ENCODE results near the gene GMDS. TPM values are rescaled to one million over a fixed set of nuclear protein-coding genes. Genes with fewer than 3 reads are reported as not detected.

The GMDS gene
- total RNA-seq, 2 experiments from 2014 or later = 36.6 to 42.8 TPM

DNA sequence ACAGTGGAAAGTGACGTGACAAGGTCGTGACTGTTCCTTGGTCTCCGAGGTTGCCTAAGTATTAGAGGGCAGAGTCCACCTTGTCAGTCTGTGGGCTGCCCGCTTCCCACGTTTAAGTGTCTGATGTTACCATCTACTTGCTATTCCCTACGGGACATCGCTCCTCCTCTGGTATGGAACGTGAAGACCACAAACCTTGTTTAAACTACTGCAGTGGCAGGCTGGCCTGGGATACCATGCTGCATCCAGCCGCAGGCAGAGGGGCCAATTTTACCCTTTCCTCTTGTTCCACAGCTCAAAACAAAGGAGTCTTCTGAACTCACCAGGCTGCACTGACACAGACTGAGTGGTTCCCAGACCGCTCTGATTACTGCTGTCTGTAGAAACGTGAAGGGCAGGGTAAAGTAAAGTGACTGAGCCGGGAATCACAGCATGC lies 359.8 kb downstream of the GMDS start:
- intact Hi-C loops (cut with micrococcal nuclease) = no loop called here
- DNase-seq (no peak), ATAC-seq (no peak)
- TF ChIP-seq, protein P1, sequence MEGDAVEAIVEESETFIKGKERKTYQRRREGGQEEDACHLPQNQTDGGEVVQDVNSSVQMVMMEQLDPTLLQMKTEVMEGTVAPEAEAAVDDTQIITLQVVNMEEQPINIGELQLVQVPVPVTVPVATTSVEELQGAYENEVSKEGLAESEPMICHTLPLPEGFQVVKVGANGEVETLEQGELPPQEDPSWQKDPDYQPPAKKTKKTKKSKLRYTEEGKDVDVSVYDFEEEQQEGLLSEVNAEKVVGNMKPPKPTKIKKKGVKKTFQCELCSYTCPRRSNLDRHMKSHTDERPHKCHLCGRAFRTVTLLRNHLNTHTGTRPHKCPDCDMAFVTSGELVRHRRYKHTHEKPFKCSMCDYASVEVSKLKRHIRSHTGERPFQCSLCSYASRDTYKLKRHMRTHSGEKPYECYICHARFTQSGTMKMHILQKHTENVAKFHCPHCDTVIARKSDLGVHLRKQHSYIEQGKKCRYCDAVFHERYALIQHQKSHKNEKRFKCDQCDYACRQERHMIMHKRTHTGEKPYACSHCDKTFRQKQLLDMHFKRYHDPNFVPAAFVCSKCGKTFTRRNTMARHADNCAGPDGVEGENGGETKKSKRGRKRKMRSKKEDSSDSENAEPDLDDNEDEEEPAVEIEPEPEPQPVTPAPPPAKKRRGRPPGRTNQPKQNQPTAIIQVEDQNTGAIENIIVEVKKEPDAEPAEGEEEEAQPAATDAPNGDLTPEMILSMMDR (IDR thresholded peaks at IDR 0.05) = no peak
- no peaks in the 10 kb centered on the region for H3K27me3 Mint-ChIP-seq
- H3K4me3 Mint-ChIP-seq = no peak overlapping the region
- H3K36me3 Mint-ChIP-seq (ENCODE audit: low read depth) = peaks cover 5% of the 10 kb centered on the region
- POLR2A ChIA-PET = no interaction called here
- no peaks in the 10 kb centered on the region for H3K9me3 Mint-ChIP-seq
- peaks cover 5% of the 10 kb centered on the region for H3K4me1 Mint-ChIP-seq (ENCODE audit: low read depth)
- CTCF ChIA-PET = no interaction called here
- H3K27ac Mint-ChIP-seq = no peak overlapping the region

- ATAC-seq (no peak), DNase-seq (no peak)
- POLR2A ChIA-PET = no interaction called here
- H3K4me1 Mint-ChIP-seq (ENCODE audit: low read depth) = no peaks in the 10 kb centered on the region
- H3K9me3 Mint-ChIP-seq = no peaks in the 10 kb centered on the region
- no peaks in the 10 kb centered on the region for H3K36me3 Mint-ChIP-seq (ENCODE audit: low read depth)
- H3K27ac Mint-ChIP-seq = no peak overlapping the region
- intact Hi-C loops (cut with micrococcal nuclease) = no loop called here
- no peaks in the 10 kb centered on the region for H3K27me3 Mint-ChIP-seq
- TF ChIP-seq, protein P1 (IDR thresholded peaks at IDR 0.05) = no peak
- CTCF ChIA-PET = no interaction called here
- H3K4me3 Mint-ChIP-seq = no peak overlapping the region
These were observed 361.1 kb downstream of the GMDS start for GRCh38 chr6:1884313-1884712.

DNA sequence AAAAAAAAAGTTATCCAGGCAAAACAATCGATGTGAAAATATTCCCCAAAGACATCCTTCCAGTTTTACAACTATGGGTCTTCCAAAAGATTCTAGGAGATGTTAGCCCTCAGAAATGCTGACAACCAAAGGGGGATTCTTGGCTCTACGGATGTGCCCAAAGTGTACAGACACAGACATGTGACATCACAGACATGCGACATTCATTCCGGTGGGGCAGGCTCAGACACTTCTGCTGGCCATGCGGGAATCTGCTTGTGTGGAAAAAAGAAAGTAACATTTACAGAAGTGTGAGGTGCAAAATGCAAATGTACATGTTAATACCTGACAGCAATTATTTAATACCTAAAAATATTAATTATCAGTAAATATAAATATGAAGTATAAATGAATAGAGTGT lies 367.1 kb downstream of the GMDS start:
- Mint-ChIP-seq H3K36me3 (ENCODE audit: low read depth) (peaks cover 7% of the 10 kb centered on the region), H3K27me3 (no peaks in the 10 kb centered on the region), H3K27ac (no peak overlapping the region), H3K4me1 (ENCODE audit: low read depth) (no peaks in the 10 kb centered on the region), H3K4me3 (no peak overlapping the region), H3K9me3 (no peaks in the 10 kb centered on the region)
- no peak for DNase-seq
- ChIA-PET POLR2A (no interaction called here), CTCF (no interaction called here)
- no peak for ATAC-seq
- intact Hi-C loops (cut with micrococcal nuclease) = no loop called here
- TF ChIP-seq, protein P1 (IDR thresholded peaks at IDR 0.05) = no peak

DNA sequence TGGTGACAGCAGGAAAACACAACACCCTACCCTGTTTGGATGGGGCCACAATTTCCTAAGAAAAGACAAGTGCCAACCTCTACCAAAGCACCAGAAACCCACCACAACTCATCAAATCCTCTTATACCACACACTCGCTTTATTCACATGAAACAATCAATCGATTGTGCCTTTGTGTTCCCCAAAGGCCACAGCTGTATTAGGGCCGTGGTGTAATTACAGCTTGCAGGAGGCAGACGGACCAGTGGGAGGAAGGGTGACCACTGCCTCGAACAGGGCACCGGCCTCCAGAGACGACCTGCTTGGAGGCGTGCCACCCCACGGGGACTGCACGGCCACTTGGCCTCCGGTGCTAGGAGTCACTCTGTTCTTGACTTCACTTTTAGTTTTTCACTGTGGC lies 371.6 kb downstream of the GMDS start:
- Mint-ChIP-seq H3K27ac (no peak overlapping the region), H3K36me3 (ENCODE audit: low read depth) (peaks cover 7% of the 10 kb centered on the region), H3K4me1 (ENCODE audit: low read depth) (no peaks in the 10 kb centered on the region), H3K9me3 (no peaks in the 10 kb centered on the region), H3K27me3 (no peaks in the 10 kb centered on the region), H3K4me3 (no peak overlapping the region)
- ATAC-seq = no peak
- POLR2A ChIA-PET = no interaction called here
- CTCF ChIA-PET = interaction anchor here (1.1 to 1.2 kb wide), 2 partner anchors 9 to 230 kb away, joined by 3 to 4 read pairs; no protein-coding TSS in a partner anchor
- no peak for DNase-seq
- intact Hi-C loops (cut with micrococcal nuclease) = no loop called here
- TF ChIP-seq, protein P1 (IDR thresholded peaks at IDR 0.05) = no peak

DNA sequence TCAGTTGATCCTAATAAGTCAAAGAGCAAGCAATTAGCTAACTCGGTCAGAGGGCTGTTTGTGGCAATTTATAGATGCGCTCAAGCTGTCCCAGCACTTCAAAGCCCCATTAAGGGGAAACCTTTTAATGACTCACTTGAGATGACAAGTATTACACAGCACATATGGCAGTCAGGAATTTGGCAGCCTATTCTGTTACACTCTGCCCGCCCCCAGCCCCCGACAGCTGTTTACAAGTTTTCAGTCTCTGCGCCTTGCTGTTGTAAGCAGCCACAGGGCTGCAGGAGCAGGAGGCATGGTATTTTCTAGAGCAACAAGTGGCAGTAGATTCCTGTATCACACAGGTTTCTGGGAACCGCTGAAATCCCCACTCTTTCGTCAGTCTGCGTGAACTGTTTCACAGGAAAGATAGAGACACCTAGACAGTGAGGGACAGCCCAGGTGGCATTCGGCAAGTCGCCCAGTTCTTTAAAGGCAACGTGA lies 372.7 kb downstream of the GMDS start:
- Mint-ChIP-seq H3K4me3 (no peak overlapping the region), H3K27ac (no peak overlapping the region), H3K36me3 (ENCODE audit: low read depth) (peaks cover 5% of the 10 kb centered on the region), H3K9me3 (no peaks in the 10 kb centered on the region), H3K4me1 (ENCODE audit: low read depth) (no peaks in the 10 kb centered on the region), H3K27me3 (no peaks in the 10 kb centered on the region)
- ATAC-seq (no peak), DNase-seq (no peak)
- POLR2A ChIA-PET = no interaction called here
- intact Hi-C loops (cut with micrococcal nuclease) = no loop called here
- TF ChIP-seq, protein P1 (IDR thresholded peaks at IDR 0.05) = no peak
- CTCF ChIA-PET = interaction anchor here (0.7 kb wide), 1 partner anchor 28 kb away, joined by 3 read pairs; no protein-coding TSS in a partner anchor
